WTC11 (cell line): ENCODE data around the gene TXNDC5. TPM values are rescaled to one million over a fixed set of nuclear protein-coding genes. Genes with fewer than 3 reads are reported as not detected.

ENCODE experiments used
- ATAC-seq: fragments of 200-7000 bp; cut with Tn5 transposase; 2 replicates; pipeline ENCODE4 v1.10.0; 2021; ENCODE audit warnings: mild to moderate bottlenecking, moderate library complexity
- CTCF ChIA-PET: fragments of 300-600 bp; sonication (Branson Sonifier 250); formaldehyde crosslinking; loops from one replicate; lab custom pipeline; 2021; ENCODE audit warnings: antibody characterized with exemption; lab: Charles Lee
- POLR2A ChIA-PET: fragments of 350-600 bp; sonication (Branson Sonifier 250); formaldehyde crosslinking; loops from one replicate; lab custom pipeline; 2021; ENCODE audit warnings: antibody characterized with exemption; lab: Charles Lee
- DNase-seq: peaks from one replicate; pipeline ENCODE4 v3.0.0; 2021; ENCODE audit warnings: low spot score
- H3K27ac Mint-ChIP-seq: 2 replicates; pipeline ENCODE4 v1.8.0; 2021; ENCODE audit warnings: mixed read lengths
- H3K27me3 Mint-ChIP-seq: 2 replicates; pipeline ENCODE4 v1.8.0; 2021; ENCODE audit warnings: low read depth, mild to moderate bottlenecking, moderate library complexity, mixed read lengths
- H3K36me3 Mint-ChIP-seq: 2 replicates; pipeline ENCODE4 v1.8.0; 2021; ENCODE audit warnings: mixed read lengths
- H3K4me1 Mint-ChIP-seq: 2 replicates; pipeline ENCODE4 v1.8.0; 2022; ENCODE audit warnings: mixed read lengths
- H3K4me3 Mint-ChIP-seq: 2 replicates; pipeline ENCODE4 v1.8.0; 2021; ENCODE audit warnings: mild to moderate bottlenecking, moderate library complexity, mixed read lengths
- H3K9me3 Mint-ChIP-seq: 2 replicates; pipeline ENCODE4 v1.8.0; 2021; ENCODE audit warnings: mixed read lengths
- ATF1 ChIP-seq: sonication (generic); formaldehyde crosslinking; IDR thresholded peaks from 2 replicates; pipeline ENCODE4 v1.8.1; 2023; ENCODE audit warnings: mild to moderate bottlenecking, moderate library complexity, missing genetic modification reagents
- CREM ChIP-seq: sonication (generic); formaldehyde crosslinking; IDR thresholded peaks from 2 replicates; pipeline ENCODE4 v1.8.1; 2022; ENCODE audit warnings: mild to moderate bottlenecking, missing genetic modification reagents, moderate library complexity
- CTCF ChIP-seq: fragments of 200-600 bp; IDR thresholded peaks from 2 replicates; pipeline ENCODE4 v1.8.0; 2022; ENCODE audit warnings: antibody characterized with exemption
- E2F1 ChIP-seq: sonication (generic); formaldehyde crosslinking; IDR thresholded peaks from 2 replicates; pipeline ENCODE4 v1.8.0; 2022; ENCODE audit warnings: mild to moderate bottlenecking, missing genetic modification reagents
- MAX ChIP-seq: sonication (generic); formaldehyde crosslinking; IDR thresholded peaks from 2 replicates; pipeline ENCODE4 v1.8.0; 2022; ENCODE audit warnings: mild to moderate bottlenecking, missing genetic modification reagents
- NFE2L1 ChIP-seq: sonication (generic); formaldehyde crosslinking; IDR thresholded peaks from 2 replicates; pipeline ENCODE4 v1.8.1; 2023; ENCODE audit warnings: missing genetic modification reagents
- SMAD4 ChIP-seq: sonication (generic); formaldehyde crosslinking; IDR thresholded peaks from 2 replicates; pipeline ENCODE4 v1.8.0; 2022; ENCODE audit warnings: mild to moderate bottlenecking, missing genetic modification reagents
- SP1 ChIP-seq: sonication (generic); formaldehyde crosslinking; conservative IDR thresholded peaks from 2 replicates; pipeline ENCODE4 v1.8.1; 2022; ENCODE audit warnings: missing genetic modification reagents
- TCF7 ChIP-seq: sonication (generic); formaldehyde crosslinking; IDR thresholded peaks from 2 replicates; pipeline ENCODE4 v1.8.0; 2022; ENCODE audit warnings: mild to moderate bottlenecking, low read depth, missing genetic modification reagents, moderate library complexity
- TP53 ChIP-seq: sonication (generic); formaldehyde crosslinking; IDR thresholded peaks from 2 replicates; pipeline ENCODE4 v1.8.1; 2023; ENCODE audit warnings: mild to moderate bottlenecking, missing genetic modification reagents
- ZBTB43 ChIP-seq: sonication (generic); formaldehyde crosslinking; IDR thresholded peaks from 2 replicates; pipeline ENCODE4 v1.8.1; 2023; ENCODE audit warnings: mild to moderate bottlenecking, missing genetic modification reagents
- ZNF219 ChIP-seq: sonication (generic); formaldehyde crosslinking; IDR thresholded peaks from 2 replicates; pipeline ENCODE4 v1.8.0; 2023; ENCODE audit warnings: missing genetic modification reagents, mild to moderate bottlenecking, borderline replicate concordance
- ZNF416 ChIP-seq: fragments of 250-450 bp; sonication (Bioruptor Pico); IDR thresholded peaks from 2 replicates; pipeline ENCODE4 v1.9.0; 2021; ENCODE audit warnings: mild to moderate bottlenecking, inconsistent platforms
- total RNA-seq: library from RNA; stranded (reverse); gene quantifications from 3 replicates; pipeline ENCODE4 v1.2.3, GENCODE V29; 2021
- TF ChIP-seq, protein P1 (sequence below): sonication (generic); formaldehyde crosslinking; IDR thresholded peaks from 2 replicates; pipeline ENCODE4 v1.8.0; 2023; ENCODE audit warnings: missing genetic modification reagents, mild to moderate bottlenecking, borderline replicate concordance
- TF ChIP-seq, protein P2 (sequence below): fragments of 250-450 bp; sonication (Bioruptor Pico); IDR thresholded peaks from 2 replicates; pipeline ENCODE4 v1.9.0; 2021; ENCODE audit warnings: mild to moderate bottlenecking

The TXNDC5 gene
- total RNA-seq, 1 experiment from 2014 or later, result 141 TPM

- TF ChIP-seq, protein P1, sequence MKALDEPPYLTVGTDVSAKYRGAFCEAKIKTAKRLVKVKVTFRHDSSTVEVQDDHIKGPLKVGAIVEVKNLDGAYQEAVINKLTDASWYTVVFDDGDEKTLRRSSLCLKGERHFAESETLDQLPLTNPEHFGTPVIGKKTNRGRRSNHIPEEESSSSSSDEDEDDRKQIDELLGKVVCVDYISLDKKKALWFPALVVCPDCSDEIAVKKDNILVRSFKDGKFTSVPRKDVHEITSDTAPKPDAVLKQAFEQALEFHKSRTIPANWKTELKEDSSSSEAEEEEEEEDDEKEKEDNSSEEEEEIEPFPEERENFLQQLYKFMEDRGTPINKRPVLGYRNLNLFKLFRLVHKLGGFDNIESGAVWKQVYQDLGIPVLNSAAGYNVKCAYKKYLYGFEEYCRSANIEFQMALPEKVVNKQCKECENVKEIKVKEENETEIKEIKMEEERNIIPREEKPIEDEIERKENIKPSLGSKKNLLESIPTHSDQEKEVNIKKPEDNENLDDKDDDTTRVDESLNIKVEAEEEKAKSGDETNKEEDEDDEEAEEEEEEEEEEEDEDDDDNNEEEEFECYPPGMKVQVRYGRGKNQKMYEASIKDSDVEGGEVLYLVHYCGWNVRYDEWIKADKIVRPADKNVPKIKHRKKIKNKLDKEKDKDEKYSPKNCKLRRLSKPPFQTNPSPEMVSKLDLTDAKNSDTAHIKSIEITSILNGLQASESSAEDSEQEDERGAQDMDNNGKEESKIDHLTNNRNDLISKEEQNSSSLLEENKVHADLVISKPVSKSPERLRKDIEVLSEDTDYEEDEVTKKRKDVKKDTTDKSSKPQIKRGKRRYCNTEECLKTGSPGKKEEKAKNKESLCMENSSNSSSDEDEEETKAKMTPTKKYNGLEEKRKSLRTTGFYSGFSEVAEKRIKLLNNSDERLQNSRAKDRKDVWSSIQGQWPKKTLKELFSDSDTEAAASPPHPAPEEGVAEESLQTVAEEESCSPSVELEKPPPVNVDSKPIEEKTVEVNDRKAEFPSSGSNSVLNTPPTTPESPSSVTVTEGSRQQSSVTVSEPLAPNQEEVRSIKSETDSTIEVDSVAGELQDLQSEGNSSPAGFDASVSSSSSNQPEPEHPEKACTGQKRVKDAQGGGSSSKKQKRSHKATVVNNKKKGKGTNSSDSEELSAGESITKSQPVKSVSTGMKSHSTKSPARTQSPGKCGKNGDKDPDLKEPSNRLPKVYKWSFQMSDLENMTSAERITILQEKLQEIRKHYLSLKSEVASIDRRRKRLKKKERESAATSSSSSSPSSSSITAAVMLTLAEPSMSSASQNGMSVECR (CRISPR knock-in tag), result no peak
- no peak for TF ChIP-seq ATF1 (CRISPR knock-in tag)
- TF ChIP-seq, all 79 proteins: peak for 0
These were observed 28.7 kb upstream of the TXNDC5 start (continued) for GRCh38 chr6:7939184-7939863.

- TF ChIP-seq CTCF (no peak), ATF1 (CRISPR knock-in tag) (no peak), ZBTB43 (CRISPR knock-in tag) (no peak), SMAD4 (CRISPR knock-in tag) (no peak), TP53 (no peak), MAX (no peak), SP1 (CRISPR knock-in tag) (no peak), ZNF416 (CRISPR knock-in tag) (no peak), ZNF219 (no peak), NFE2L1 (no peak), E2F1 (CRISPR knock-in tag) (no peak), TCF7 (no peak), CREM (CRISPR knock-in tag) (no peak)
- TF ChIP-seq, protein P2, sequence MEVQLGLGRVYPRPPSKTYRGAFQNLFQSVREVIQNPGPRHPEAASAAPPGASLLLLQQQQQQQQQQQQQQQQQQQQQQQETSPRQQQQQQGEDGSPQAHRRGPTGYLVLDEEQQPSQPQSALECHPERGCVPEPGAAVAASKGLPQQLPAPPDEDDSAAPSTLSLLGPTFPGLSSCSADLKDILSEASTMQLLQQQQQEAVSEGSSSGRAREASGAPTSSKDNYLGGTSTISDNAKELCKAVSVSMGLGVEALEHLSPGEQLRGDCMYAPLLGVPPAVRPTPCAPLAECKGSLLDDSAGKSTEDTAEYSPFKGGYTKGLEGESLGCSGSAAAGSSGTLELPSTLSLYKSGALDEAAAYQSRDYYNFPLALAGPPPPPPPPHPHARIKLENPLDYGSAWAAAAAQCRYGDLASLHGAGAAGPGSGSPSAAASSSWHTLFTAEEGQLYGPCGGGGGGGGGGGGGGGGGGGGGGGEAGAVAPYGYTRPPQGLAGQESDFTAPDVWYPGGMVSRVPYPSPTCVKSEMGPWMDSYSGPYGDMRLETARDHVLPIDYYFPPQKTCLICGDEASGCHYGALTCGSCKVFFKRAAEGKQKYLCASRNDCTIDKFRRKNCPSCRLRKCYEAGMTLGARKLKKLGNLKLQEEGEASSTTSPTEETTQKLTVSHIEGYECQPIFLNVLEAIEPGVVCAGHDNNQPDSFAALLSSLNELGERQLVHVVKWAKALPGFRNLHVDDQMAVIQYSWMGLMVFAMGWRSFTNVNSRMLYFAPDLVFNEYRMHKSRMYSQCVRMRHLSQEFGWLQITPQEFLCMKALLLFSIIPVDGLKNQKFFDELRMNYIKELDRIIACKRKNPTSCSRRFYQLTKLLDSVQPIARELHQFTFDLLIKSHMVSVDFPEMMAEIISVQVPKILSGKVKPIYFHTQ (CRISPR knock-in tag), result no peak
- H3K36me3 Mint-ChIP-seq, result no peaks in the 10 kb centered on the region
- H3K4me3 Mint-ChIP-seq, result no peak overlapping the region
- ChIA-PET CTCF (interaction anchor here (0.6 kb wide), 1 partner anchor 38 kb away, joined by 3 read pairs; no protein-coding TSS in a partner anchor), POLR2A (no interaction called here)
- ATAC-seq, result no peak
- no peaks in the 10 kb centered on the region for H3K27me3 Mint-ChIP-seq
- H3K27ac Mint-ChIP-seq, result no peak overlapping the region
- H3K4me1 Mint-ChIP-seq, result no peaks in the 10 kb centered on the region
- H3K9me3 Mint-ChIP-seq, result peaks cover 6% of the 10 kb centered on the region; the same call in 1 of the 2 replicates
- DNase-seq, result no peak
These were observed 28.1 kb upstream of the TXNDC5 start for GRCh38 chr6:7938562-7939183.
